GM06990 (cell line): ENCODE measurements around the gene TJP2.

Experiments
- DNase-seq: peaks from one replicate; pipeline ENCODE4 v3.0.0-alpha.2; 2011; ENCODE audit not compliant: insufficient read length; ENCODE audit errors: extremely low read depth
- H3K27me3 ChIP-seq: replicated peaks from 2 replicates; pipeline ENCODE4 v1.6.0; 2011; ENCODE audit warnings: low read length; ENCODE audit not compliant: control insufficient read depth, insufficient read depth
- H3K36me3 ChIP-seq: 2 replicates; pipeline ENCODE4 v1.5.1; 2011; ENCODE audit warnings: low read length; ENCODE audit not compliant: control insufficient read depth, insufficient read depth
- H3K4me3 ChIP-seq: replicated peaks from 2 replicates; pipeline ENCODE4 v1.5.1; 2011; ENCODE audit warnings: low read depth, mild to moderate bottlenecking, control low read depth, low read length
- TF ChIP-seq, protein P1 (sequence below): IDR thresholded peaks from 2 replicates; pipeline ENCODE4 v1.5.1; 2011; ENCODE audit warnings: low read length, control low read depth, mild to moderate bottlenecking, inconsistent platforms; ENCODE audit not compliant: insufficient read depth, poor library complexity, severe bottlenecking

The TJP2 gene

DNA sequence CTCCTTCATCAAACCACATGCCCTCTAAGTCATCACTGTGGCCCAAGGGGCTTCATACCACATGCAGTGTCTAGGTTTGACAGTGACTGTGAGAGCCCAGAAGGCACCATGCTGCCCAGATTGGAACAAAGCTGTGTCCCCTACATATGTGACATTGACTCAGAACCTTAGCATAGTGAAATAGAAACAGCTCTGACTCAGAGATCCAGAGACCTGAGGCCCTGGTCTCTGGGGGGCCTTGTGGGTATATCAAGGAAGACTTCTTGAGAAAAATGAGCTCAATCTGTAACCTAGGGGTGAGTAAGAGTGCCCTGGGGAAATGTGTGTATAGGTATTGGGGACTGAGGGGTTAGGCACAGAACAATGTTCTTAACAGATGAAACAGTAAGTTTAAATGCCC, 143.8 kb downstream of the TJP2 start:
- H3K27me3 ChIP-seq: no peaks in the 10 kb centered on the region; the same call in 1 of the 2 replicates
- DNase-seq: peak; percentile 0
- TF ChIP-seq, protein P1, sequence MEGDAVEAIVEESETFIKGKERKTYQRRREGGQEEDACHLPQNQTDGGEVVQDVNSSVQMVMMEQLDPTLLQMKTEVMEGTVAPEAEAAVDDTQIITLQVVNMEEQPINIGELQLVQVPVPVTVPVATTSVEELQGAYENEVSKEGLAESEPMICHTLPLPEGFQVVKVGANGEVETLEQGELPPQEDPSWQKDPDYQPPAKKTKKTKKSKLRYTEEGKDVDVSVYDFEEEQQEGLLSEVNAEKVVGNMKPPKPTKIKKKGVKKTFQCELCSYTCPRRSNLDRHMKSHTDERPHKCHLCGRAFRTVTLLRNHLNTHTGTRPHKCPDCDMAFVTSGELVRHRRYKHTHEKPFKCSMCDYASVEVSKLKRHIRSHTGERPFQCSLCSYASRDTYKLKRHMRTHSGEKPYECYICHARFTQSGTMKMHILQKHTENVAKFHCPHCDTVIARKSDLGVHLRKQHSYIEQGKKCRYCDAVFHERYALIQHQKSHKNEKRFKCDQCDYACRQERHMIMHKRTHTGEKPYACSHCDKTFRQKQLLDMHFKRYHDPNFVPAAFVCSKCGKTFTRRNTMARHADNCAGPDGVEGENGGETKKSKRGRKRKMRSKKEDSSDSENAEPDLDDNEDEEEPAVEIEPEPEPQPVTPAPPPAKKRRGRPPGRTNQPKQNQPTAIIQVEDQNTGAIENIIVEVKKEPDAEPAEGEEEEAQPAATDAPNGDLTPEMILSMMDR: no peak
- H3K36me3 ChIP-seq: no peaks in the 10 kb centered on the region
- H3K4me3 ChIP-seq: no peak overlapping the region

DNA sequence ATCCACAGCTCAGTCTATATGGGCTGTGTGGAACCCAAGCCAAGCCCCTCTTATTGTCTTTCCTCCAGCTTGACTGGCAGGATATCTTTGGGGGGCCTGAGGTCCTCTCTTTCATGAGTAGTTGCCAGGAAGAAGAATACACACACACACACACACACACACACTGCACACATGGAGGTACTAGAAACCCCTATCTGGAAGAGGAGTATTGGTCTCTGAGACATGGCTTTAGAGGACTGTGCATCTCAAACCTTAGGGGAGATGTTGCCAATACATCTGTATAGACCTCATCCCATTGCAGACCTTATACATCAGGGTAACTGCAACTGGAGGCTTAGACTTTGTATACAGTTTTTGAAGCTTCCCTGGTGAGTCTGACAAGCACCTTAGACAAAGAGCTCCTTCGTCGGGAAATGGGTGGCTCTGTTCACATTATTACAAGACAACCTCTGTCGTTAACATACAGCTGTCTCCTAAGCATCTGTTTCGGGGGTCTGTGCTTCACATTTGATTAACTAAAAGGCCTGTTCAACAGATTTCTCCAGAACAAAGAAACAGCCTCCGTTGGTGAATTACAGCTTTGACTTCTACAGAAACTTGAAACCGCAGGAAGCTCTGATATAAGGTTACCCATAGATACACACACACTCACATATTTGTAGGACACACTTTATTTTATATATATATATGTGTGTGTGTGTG, 145.4 kb downstream of the TJP2 start:
- DNase-seq: no peak
- no peaks in the 10 kb centered on the region for H3K36me3 ChIP-seq
- H3K4me3 ChIP-seq: no peak overlapping the region
- H3K27me3 ChIP-seq: no peaks in the 10 kb centered on the region; the same call in none of the 2 replicates
- TF ChIP-seq, protein P1: no peak

DNA sequence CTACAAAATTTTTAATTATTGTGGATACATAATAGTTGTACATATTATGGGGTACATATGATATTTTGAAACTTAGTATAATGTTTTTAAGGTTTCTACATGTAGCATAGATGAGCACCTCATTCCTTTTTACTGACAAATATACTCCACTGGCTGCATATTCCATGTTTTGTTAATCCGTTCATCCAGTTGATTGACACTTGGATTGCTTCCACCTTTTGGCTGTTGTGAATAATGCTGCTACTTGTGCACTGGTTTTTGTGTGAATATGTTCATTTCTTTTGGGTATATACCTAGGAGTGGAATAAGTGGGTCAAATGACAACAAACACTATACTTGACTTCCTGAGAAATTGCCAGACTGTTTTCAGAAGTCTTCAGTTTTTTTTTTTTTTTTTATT, 148.2 kb downstream of the TJP2 start:
- Histone ChIP-seq H3K4me3 (no peak overlapping the region), H3K36me3 (no peaks in the 10 kb centered on the region), H3K27me3 (no peaks in the 10 kb centered on the region; the same call in none of the 2 replicates)
- DNase-seq: no peak
- TF ChIP-seq, protein P1: no peak

DNA sequence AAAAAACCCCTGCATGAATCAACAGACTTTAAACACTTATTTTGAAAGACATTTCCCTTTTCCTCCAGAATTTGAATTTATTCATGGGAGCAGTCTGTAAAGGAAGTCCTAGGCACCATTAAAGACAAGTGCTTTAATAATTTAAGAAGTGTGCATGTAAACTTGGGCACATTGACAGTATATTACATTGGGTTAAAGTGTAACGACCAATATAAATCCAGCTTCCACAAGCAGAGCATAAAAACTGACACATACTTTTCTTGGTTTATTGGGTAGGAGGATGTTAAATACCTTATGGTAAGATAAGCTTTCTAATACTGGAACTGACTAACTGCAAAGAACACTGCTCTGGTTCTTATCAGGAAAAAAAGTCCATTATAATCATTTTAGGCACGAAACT, 149.8 kb downstream of the TJP2 start:
- no peaks in the 10 kb centered on the region for H3K36me3 ChIP-seq
- H3K4me3 ChIP-seq: no peak overlapping the region
- TF ChIP-seq, protein P1: no peak
- no peaks in the 10 kb centered on the region; the same call in none of the 2 replicates for H3K27me3 ChIP-seq
- DNase-seq: no peak
